Endometrial microvascular endothelial cells (primary cell): ENCODE data around the gene CROCC2. TPM values are rescaled to one million over a fixed set of nuclear protein-coding genes. Genes with fewer than 3 reads are reported as not detected.

ENCODE experiments used
- in situ Hi-C: cut with HindIII; loops from 2 replicates; pipeline ENCODE4 v1.10.0; 2017; ENCODE audit warnings: low sequenced_read_pairs, low pct_unique_long_range_greater_than_20kb; ENCODE audit errors: inconsistent ontology term
- total RNA-seq: library from RNA; depleted of rRNA; stranded (reverse); fragments of >200 nt; gene quantifications from one replicate; pipeline ENCODE4 v1.2.3, GENCODE V29; 2015; ENCODE audit errors: inconsistent ontology term

CROCC2 gene
- total RNA-seq, 1 donor from 2014 or later: not detected

DNA sequence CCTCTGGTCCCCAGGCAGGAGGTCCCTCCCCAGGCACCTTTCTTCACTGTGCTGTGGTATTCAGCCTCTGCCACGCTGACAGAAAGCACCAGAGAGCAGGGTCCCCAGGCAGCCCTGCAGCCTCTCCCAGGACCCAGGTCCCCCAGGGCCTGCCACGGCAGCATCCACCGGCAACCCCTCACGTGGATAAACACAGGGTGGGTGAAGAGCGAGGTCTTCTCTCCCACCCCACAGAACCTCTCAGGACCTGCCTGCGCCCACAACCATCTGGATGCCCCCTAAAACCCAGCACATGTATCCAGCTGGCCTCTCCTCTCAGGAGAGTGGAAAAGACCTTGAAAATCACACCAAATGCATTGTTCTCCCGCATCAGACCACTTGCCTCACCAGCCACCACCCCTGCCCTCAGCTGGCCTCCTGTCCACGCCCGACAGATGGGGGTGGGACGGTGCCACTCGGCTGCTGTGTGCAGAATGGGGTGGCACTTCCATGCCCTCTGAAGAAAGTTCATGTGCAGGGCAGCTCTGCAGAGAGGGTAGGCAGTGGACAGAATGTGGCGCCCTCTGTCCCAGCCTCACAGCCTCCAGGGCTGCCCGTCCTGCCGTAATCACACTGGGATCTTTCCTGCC, 4.0 kb upstream of the CROCC2 start:
- in situ Hi-C loops: no loop called here

DNA sequence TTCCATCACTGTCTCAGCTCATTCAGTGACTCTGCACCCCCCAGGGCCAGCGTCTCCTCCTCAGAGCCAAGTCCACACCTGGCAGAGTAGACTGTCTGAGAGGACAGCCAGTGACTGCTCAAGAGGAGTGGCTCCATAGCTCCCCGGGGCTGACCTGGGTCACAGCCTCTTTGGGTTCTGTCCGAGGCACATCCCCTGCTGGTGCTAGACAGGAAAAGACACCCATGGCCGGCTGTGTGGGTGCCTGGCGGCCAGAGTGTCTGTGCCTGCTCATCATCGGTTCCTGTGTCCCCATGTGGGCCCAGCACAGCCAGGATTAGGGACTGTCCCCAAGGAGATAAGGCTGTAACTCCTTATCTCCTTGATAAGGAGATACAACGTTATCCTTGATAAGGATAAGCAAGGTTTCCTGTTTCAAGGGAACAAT, 3.5 kb upstream of the CROCC2 start:
- in situ Hi-C loops: no loop called here

DNA sequence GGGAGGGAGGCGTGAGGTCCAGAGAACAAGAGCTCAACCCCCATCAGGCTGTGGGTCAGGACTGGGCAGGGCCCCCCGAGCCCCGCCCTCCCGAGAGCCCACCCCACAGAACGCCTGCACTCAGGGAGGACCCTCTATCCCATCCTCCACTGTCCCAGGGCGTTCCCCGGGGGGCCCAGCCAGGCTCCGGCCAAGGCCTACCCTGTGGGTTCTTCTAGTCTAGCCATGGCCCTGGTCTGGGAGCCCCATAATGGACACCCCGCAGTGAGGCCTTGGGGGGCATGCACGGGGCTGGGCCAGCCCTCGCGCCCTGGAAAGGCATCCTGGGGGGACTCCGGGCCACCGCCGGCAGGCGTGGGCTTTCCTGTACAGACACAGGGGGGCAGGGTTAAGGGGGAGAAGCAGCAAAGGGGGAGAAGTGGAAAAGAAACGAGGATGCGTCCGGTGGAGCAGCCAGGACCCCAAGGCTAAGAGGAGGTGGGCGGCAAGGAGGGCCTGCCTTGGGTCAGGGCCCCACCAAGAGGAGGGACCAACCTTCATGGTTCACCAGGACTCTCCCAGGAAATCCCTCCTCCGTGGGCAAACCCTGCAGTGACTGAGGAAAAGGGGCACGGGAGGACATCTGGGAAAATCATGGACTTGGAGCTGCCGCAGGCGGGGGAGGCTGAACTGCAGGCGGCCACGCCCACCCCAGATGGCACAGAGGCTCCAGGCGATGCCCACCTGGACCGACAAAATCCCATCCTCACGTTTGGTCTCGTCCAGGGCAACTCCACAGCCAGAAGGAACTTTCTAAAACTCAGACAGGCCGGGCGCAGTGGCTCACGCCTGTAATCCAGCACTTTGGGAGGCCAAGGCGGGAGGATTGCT, 2.7 kb upstream of the CROCC2 start:
- in situ Hi-C loops: no loop called here

DNA sequence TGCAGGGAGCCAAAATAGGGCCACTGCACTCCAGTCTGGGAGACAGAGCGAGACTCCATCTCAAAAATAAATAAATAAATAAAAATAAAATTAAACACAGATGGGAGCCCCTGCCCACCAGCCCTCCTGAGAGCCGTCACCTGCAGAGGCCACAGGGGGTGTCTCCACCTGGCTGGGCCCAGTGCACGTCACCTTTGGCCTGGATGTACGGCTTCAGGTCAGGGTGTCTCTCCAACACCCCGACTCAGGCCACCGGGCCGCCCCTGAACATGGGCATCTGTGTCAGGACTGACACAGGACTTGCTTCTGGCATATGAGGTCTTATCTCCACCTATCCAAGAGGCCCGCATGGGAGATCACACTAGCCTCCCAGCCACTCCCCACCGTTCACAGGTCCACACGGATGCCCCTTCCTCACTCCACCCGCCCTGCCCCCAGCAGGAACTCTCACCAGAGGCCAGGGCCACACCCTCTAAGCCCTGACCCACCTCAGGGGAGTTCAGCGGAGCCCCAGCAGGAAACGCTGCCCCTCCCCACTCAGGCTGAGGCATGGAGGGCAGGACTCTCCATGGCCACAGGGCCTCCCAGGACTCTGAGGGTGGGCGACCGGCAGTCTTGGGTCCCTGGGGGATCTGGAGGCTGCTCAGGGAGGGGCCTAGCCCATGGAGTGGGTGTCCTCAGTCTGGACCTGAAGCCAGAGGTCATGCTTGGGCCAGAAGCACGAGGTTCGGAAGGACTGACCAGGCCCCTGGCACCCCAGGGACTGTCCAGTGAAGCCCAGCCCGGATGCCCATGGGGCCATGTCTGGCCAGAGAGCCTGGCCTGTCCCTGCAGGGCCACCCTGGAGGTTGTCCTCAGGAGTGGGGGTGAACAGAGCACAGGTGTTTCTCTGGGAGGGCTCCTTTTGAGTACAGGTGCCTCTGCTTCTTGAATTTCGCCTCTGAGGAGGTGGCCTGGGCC, 1.6 kb upstream of the CROCC2 start:
- in situ Hi-C loops: no loop called here

DNA sequence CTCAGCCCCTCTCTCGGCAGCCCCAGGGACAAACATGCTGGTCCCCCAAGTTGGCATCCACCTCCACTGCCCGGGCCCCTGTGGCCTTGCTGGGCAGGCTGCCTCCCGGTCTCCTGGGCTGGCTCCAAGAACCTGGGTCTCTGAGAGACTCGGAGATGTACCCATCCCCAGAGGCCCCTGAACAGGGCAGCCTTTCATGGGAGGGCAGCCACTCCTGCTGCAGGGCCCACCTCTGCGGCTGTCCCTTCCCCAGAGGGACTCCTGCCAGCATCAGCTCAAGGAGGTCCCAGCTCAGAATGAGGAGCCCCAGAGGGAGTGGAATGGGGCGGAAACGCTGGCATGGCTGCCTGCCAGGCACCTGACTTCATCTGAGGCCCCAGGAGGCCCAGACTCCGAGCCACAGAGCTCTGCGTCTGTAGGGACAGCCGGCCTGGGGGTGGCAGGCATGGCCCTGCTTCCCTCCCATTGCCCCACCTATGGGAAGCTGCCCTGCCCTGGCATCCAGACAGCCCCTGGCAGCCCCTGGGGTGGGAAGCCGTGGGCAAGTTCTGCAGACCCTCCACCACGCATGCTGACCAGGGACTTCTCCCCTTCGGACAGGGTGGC, 857 bp upstream of the CROCC2 start:
- in situ Hi-C loops: no loop called here

DNA sequence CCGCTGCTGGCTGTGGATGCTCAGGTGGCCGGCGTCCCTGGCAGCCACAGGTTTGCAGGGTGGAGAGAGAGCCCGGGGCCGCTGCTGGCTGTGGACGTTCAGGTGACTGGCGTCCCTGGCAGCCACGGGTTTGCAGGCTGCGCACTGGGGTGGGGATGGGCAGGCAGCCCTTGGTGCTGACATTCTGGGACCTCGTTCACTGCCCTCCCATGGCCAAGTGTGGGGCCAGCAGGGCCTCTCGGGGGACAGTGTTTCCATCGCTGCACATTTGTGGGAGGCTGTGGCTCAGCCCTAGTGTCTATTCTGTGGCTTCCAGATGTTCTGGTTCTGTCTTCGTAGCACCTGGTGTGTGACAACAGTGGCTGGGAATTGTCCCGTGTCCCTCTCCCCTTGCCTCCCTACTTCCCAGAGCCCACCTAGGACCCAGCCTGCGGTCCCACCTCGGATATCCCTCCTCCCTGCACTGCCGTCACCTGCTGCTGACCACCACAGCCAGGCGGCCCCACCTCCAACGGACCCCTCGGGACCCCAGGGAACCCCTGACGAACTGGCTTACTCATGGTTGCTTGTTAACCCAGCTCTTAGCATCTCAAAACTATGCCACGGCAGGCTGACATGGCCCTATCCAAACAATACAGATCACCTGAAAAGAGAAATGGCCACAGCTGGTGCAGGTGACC, 915 bp downstream of the CROCC2 start:
- in situ Hi-C loops: no loop called here

DNA sequence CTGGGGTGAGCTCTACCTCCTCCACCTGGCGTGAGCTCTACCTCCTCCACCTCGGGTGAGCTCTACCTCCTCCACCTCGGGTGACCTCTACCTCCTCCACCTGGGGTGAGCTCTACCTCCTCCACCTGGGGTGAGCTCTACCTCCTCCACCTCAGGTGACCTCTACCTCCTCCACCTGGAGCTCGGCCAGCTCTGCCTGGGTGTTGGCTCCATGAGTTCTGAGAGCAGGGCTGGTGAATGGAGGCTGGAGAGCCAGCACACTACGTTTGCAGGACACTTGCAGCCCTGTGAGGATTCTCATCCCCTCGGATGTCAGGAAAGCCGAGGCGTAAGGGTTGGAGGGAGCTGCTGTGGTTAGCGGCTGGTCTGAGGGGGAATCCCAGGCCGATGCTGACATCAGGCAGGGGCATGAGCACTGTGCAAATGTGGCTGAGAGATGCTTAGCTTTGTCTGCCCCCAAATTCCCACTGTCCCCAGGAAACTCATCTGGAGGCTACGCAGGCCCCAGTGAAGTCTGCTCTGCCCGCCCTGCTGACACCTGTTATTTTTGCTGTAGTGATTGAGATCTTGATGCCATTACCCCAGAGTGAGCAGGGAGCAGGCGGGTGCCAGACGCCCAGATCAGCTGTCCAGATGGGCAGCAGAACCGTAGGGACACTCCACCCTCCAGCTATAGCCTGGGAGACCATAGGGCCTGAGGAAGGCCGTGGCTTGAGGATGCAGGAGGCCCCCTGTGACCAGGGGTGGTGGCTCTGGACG, 3.3 kb downstream of the CROCC2 start:
- in situ Hi-C loops: no loop called here

DNA sequence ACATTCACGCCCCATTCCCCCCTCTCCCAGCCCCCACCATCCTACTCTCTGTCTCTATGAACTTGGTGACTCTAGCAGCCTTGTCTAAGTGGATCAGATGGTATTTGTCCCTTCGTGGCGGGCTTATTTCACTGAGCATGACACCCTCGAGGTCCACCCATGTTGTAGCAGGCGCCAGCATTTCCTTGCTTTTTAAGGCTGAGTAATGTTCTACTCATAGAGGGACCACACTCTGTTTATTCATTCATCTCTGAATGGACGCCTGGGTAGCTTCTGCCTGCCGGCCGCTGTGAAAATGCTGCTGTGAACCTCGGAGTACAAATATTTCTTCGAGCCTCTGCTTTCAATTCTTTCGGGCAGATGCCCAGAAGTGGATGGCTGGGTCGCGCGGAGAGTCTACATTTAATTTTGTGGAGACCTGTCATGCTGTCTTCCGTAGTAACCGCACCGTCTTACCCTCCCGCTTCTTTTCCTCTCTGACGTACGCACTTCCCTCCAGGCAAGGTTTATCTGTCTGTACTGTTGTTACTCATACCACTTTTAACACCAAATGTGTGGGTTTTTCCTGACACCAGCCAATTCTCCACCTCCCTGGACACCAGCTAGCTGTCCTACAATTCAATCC, 5.6 kb downstream of the CROCC2 start:
- in situ Hi-C loops: no loop called here

DNA sequence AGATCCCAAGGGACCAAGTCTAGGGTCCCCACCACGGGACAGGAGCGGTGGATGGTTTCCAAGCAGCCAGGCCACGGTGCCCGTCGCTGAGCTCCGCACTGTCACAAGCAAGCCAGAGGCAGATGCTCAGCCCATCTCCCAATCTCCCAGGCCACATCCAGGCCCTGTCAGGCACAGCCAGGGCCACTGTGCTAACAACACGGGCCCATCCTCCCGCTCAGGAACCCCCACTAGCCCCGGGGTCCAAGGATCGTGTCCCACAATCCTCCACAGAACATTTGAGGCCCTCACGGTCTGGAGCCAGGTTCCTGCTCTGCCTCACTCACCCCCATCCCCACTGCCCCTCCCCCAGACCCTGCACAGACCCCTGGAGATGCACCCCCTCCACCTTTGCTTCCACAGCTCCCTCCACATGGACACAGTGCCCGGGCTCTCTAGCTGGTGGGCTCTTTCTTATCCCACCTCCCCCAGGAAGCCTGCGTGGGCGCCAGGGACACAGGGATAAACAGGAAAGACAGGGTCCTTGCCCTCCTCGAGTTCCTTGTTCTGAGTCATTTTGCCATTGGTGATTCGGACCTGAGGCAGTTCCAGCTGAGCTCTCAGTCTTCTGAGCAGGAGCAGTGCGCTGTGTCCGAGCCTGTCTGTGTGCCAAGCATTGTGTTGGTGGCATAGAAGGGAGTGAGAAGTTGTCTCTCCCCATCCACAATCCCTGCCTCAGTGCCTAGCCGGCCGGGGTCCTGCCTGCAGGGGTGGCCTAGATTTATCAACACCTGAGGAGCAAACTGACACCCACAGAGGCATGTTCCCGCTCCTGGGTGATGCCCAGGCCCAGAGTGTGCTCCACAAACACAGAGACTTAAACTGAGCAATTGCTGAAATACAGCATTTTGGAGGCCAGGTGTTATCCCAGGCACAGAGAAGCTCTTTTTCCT, 7.0 kb downstream of the CROCC2 start:
- in situ Hi-C loops: no loop called here

DNA sequence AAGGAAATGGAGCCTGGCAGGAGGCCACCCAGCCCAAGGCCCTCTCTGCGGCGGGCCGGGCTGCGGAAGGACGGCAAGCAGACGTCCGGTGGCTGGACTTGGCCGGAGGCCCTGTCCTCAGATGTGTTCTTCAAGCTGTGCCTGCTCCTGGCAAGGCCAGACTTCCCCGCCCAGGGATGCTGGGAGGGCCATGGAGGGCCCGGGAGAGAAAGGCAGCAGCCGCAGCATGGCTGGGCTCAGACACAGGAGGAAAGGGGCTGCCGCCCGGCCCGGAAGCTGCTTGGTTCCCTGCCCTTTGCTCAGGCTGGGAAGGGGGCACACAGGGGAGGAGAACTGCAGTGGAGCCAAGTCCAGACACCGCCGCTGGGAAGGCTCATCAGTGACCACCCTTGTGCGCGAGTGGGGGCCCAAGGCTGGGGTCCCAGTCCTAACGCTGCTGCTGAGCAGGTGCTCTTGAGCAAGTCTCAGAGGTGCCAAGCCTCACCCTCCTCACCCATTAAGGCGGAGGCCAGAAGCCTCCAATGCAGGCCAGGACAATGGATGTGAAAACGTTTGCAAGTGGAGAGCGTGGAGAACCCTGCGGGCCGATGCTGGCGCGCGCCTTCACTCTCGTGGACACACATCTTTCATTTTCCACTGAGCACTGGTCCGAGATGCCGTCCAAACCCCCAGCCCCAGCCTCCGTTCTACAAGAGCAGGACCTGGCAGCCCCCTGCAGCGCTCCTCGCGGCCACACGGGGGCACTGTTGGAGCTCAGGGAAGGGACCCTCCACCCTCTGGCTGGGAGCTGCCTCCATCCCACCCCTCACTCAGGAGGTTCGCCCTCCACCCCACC, 7.9 kb downstream of the CROCC2 start:
- in situ Hi-C loops: no loop called here

DNA sequence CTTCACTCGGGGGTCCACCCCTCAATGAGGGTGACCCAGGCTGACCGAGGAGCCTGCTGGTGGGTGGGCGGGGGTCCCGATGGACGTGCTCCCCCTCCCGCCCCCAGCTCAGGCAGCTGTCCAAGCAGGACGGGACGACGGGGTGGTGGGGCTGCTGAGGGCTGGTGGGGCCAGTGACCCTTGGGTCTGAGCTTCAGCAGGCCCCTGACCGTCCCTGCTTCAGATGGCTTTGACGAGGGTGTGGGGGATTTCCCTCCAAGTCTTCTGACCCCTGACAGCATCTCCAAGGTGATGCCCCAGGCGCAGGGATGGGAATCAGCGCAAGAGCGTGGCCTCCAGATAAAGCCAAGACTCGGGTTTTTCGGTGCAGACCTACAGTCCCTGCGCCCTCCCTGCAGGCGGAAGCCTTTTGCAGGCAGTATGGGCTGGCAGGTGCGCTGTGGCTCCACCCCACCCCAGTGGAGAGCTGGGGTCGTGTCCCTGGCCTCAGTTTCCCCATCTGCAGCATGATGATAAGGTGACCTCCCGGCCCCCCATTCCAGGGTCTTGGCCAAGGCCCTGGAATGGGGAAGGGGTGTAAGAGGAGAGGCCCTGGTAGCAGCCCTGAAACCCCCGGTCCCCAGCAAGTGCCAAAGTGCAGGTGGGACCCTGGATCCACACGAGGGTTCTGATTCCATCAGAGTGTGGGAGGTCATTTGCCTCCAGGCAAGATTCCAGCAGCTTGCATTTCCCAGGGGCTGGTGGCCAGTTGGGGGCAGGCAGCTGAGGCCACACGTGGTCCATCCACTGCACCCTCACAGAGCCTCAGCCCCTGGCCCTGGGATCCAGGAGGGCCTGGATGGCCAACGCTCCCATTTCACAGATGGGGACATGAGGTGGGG, 8.7 kb downstream of the CROCC2 start:
- in situ Hi-C loops: no loop called here

DNA sequence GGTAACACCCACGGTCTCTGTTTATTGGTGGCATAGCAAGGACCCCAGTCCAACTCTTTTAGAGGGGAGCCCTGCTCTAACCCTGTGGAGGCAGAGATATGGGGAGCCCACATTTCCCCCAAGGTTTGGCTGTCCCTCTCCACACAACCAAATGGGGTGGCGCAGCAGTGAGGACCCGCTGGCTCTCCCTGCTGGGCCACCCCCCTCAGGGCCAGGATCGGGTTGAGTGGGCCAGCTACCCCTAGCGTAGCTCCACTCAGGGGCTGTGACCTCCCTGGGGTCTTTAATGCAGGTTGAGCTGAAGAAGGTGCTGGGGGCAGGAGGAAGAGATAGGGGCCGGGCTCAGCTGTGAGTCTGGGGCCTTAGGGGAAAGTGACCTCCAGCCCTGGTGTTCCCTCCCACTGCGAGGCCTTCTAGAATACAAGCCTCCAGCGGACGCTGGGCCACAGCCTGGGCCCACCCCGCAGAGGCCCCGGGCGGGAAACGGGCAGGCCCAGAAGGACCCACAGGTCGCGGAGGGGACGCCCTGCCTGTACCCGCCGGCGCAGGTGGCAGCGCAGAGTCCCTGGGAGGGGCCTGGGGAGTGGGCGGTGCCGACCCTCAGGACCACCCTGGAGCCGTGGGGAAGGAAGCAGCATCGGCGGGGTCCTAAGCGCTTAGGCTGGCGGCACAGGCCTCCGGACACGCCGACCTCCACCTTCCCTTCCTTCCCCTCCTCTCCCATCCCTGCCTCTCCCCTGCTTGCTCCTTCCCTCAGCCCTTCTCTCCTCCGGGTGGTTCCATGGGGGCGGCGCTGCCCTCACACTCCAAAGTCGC, 9.6 kb downstream of the CROCC2 start:
- in situ Hi-C loops: no loop called here

DNA sequence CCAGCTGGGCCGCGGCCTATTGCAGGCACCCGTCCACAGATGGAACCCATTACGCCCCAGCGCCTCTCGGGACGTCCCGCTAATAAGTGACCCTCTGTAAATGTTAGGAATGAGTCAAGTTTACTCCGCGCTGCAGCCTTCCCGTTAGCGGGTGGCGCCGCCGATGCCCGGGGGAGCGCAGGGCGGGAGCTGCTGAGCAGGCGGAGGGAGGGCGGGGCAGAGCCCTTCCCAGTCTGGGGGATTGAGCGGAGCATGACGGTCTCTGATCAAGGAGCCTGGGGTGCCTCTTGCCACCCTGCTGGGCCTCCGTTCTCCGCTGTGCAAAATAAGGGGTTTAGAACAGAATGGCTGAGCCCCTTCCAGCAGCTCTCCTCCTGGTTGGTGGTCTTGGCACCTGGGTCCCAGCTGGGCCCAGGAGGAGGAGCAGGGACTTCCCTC, 10.5 kb downstream of the CROCC2 start:
- in situ Hi-C loops: no loop called here
